SH-SY5Y (cell line): ENCODE results near the gene ENHO.

ENCODE experiments used
- GATA2 ChIP-seq: IDR thresholded peaks from 2 replicates; pipeline ENCODE4 v1.6.1; 2011; ENCODE audit warnings: mild to moderate bottlenecking, low read depth, low read length
- GATA3 ChIP-seq: IDR thresholded peaks from 2 replicates; pipeline ENCODE4 v1.6.1; 2011; ENCODE audit warnings: low read depth, mild to moderate bottlenecking, low read length, moderate library complexity

DNA sequence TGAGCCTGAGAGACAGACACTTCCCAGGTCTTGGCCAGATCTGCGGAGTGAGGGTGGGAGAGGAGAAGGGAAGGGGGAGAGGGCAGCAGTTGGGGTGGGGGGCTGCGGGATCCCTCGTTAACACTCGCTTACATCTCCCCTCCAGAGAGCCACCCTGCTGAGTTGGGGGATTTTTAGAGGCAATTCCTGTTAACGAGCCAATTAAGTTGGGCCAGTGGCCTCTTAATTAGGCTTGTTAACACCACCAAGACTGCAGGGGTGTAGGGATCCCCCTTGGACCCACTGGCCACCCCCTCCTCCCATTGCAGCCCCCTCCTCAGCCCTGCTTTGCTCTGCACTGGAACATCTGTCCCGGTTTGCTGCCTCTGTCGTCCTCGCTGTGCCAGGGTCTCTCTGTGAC lies 43.1 kb upstream of the ENHO start:
- TF ChIP-seq GATA2 (no peak), GATA3 (no peak)
